Keratinocyte (primary cell): ENCODE data around the gene CHMP2A.

ENCODE experiments used
- CTCF ChIP-seq, 3 experiments: IDR thresholded peaks in 1 of 3; conservative IDR thresholded peaks in 1 of 3; optimal IDR thresholded peaks in 1 of 3; 2 replicates in 2 of 3; 3 replicates in 1 of 3; pipeline versions ENCODE3 to v1.5.1; 2011; ENCODE audit warnings: low read length in 3 of 3, mild to moderate bottlenecking in 3 of 3, moderate library complexity in 2 of 3, control low read depth in 1 of 3, inconsistent platforms in 1 of 3; ENCODE audit not compliant: insufficient read depth in 2 of 3; ENCODE audit errors: extremely low read depth in 1 of 3
- EZH2 ChIP-seq: IDR thresholded peaks from one replicate; pipeline ENCODE4 v1.6.1; 2012; ENCODE audit warnings: inconsistent platforms, mild to moderate bottlenecking, low read length, moderate library complexity

DNA sequence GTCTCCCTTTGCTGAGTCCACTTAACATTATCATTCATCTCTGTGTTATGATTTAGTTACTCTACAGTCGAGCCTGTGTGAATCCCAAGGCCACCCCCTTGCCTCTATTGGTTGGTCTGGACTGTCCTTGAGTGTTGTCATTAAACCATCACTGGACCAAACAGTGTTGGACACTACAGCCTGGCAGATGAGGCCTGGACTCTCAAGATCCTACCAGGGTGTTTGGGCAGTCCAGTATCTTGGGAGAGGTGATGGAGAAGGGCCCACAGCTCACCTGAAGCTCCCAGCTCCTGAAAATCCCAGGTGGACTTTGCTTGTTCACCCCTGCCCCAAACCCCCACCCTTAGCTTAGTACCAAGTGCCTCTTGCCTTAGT lies 3.8 kb downstream of the CHMP2A start:
- TF ChIP-seq CTCF (optimal IDR thresholded peaks at IDR 0.05 in 1 of 3, IDR thresholded peaks at IDR 0.05 in 1 of 3, conservative IDR thresholded peaks at IDR 0.05 in 1 of 3; ENCODE audit: extremely low read depth in 1 of 3, insufficient read depth in 2 of 3, low read length in 3 of 3) (no peak), EZH2 (no peak)
